Measurements from ENCODE around the gene EIF1AD.

- no peak for TF ChIP-seq TAF1 (IDR thresholded peaks at IDR 0.05; ENCODE audit: borderline replicate concordance, insufficient read depth, low read length)
- no peak for TF ChIP-seq SIN3A (IDR thresholded peaks at IDR 0.05; ENCODE audit: borderline replicate concordance, insufficient read depth, low read length)
- no peak for TF ChIP-seq REST (IDR thresholded peaks at IDR 0.05; ENCODE audit: insufficient read depth in 1 of 2, low read depth in 2 of 2, low read length in 2 of 2)
- TF ChIP-seq POLR2AphosphoS5 (IDR thresholded peaks at IDR 0.05; ENCODE audit: low read depth, low read length), result no peak
These were observed 33.8 kb upstream of the EIF1AD start for GRCh38 chr11:66035653-66036333.
